Mesendoderm (in vitro differentiated cells): ENCODE results near the gene OR1G1. TPM values are rescaled to one million over a fixed set of nuclear protein-coding genes. Genes with fewer than 3 reads are reported as not detected.
"Not testable (repeated sequence)": the region's sequence is repeated elsewhere in the genome, so short reads cannot be mapped to it uniquely, and the experiment has no call there.

Source experiments
- DNase-seq: peaks from one replicate; pipeline ENCODE4 v3.0.0; 2013
- H2AK5ac ChIP-seq: 2 replicates; pipeline ENCODE4 v1.6.1; 2013; ENCODE audit warnings: low read length, inconsistent platforms
- H2BK120ac ChIP-seq: 2 replicates; pipeline ENCODE4 v1.6.1; 2013; ENCODE audit warnings: low read depth, mild to moderate bottlenecking, low read length, moderate library complexity, mixed read lengths
- H2BK15ac ChIP-seq: replicated peaks from 2 replicates; pipeline ENCODE4 v1.6.1; 2013; ENCODE audit warnings: low read depth, mild to moderate bottlenecking, moderate library complexity
- H2BK5ac ChIP-seq: 2 replicates; pipeline ENCODE4 v1.6.1; 2013; ENCODE audit warnings: low read length, inconsistent platforms
- H3K18ac ChIP-seq: 2 replicates; pipeline ENCODE4 v1.6.1; 2013; ENCODE audit warnings: mild to moderate bottlenecking, low read length, mixed read lengths
- H3K23ac ChIP-seq: one replicate; pipeline ENCODE4 v1.6.1; 2013; ENCODE audit warnings: low read length
- H3K27ac ChIP-seq: 2 replicates; pipeline ENCODE4 v1.5.1; 2013; ENCODE audit warnings: low read depth, mild to moderate bottlenecking, inconsistent platforms, low read length, moderate library complexity
- H3K27me3 ChIP-seq: 2 replicates; pipeline ENCODE4 v1.6.1; 2013; ENCODE audit warnings: low read length, control low read depth, mild to moderate bottlenecking, inconsistent platforms; ENCODE audit not compliant: insufficient read depth, poor library complexity
- H3K36me3 ChIP-seq: 2 replicates; pipeline ENCODE4 v1.6.1; 2013; ENCODE audit warnings: low read length, inconsistent platforms; ENCODE audit not compliant: control insufficient read depth, insufficient read depth
- H3K4ac ChIP-seq: one replicate; pipeline ENCODE4 v1.6.1; 2013; ENCODE audit warnings: low read depth, mild to moderate bottlenecking, low read length, moderate library complexity
- H3K4me1 ChIP-seq: 2 replicates; pipeline ENCODE4 v1.6.1; 2013; ENCODE audit warnings: low read depth, low read length, inconsistent platforms; ENCODE audit not compliant: control insufficient read depth
- H3K4me2 ChIP-seq: 2 replicates; pipeline ENCODE4 v1.6.1; 2013; ENCODE audit warnings: low read length
- H3K4me3 ChIP-seq: 2 replicates; pipeline ENCODE4 v1.5.1; 2013; ENCODE audit warnings: mild to moderate bottlenecking, low read length
- H3K56ac ChIP-seq: one replicate; pipeline ENCODE4 v1.6.1; 2013; ENCODE audit warnings: low read length
- H3K79me1 ChIP-seq: 2 replicates; pipeline ENCODE4 v1.6.1; 2013; ENCODE audit warnings: low read length, inconsistent platforms
- H3K79me2 ChIP-seq: 2 replicates; pipeline ENCODE4 v1.6.1; 2013; ENCODE audit warnings: mild to moderate bottlenecking, low read length; ENCODE audit not compliant: control insufficient read depth, insufficient read depth
- H3K9ac ChIP-seq: 2 replicates; pipeline ENCODE4 v1.6.1; 2013; ENCODE audit warnings: low read length, inconsistent platforms
- H4K5ac ChIP-seq: one replicate; pipeline ENCODE4 v1.6.1; 2013; ENCODE audit warnings: low read length
- H4K8ac ChIP-seq: one replicate; pipeline ENCODE4 v1.6.1; 2013; ENCODE audit warnings: low read depth, mild to moderate bottlenecking, control low read depth, low read length, moderate library complexity
- WGBS: extraction: QIAGEN DNeasy Blood & Tissue Kit; methylation state at CpG from one replicate; pipeline ENCODE4 v1.1.7; 2013; ENCODE audit warnings: low lambda C conversion rate, missing lambda C conversion rate; ENCODE audit not compliant: insufficient coverage; ENCODE audit errors: extremely low coverage; 5-methylcytosine and 5-hydroxymethylcytosine counted together
- polyA plus RNA-seq, 2 experiments: library from polyadenylated mRNA; stranded (reverse); fragments of 200-250 nt; gene quantifications; one replicate each; pipeline ENCODE4 v1.2.3, GENCODE V29; 2013

Gene OR1G1
- not detected for polyA plus RNA-seq (2013, experiment 1 of 2)
- 0.04 TPM for polyA plus RNA-seq (2013, experiment 2 of 2)

GRCh38 chr17:3127451-3127850 is at the start of gene OR1G1:
TSS of gene OR1G1 (minus strand) at chr17:3127551. CDS start at chr17:3127551, 0 bp downstream.
- WGBS = no CpG with 5 or more reads among the region's 2 CpGs
- no peak within 1 kb of the TSS for H3K9ac ChIP-seq
- no peak for DNase-seq
- no peak within 1 kb of the TSS for H2BK5ac ChIP-seq
- no peak within 1 kb of the TSS for H3K27ac ChIP-seq
- H3K4me3 ChIP-seq = no peak within 1 kb of the TSS
- H3K56ac ChIP-seq = no peak within 1 kb of the TSS
- H4K8ac ChIP-seq = no peak within 1 kb of the TSS
- no peak within 1 kb of the TSS for H3K23ac ChIP-seq
- H2BK15ac ChIP-seq = no peak within 1 kb of the TSS
- H3K4ac ChIP-seq = no peak within 1 kb of the TSS
- no peak within 1 kb of the TSS for H2AK5ac ChIP-seq
- no peaks in the 10 kb centered on the region for H3K79me2 ChIP-seq
- no peak within 1 kb of the TSS for H3K18ac ChIP-seq
- no peak within 1 kb of the TSS for H3K4me2 ChIP-seq
- H3K36me3 ChIP-seq = no peaks in the 10 kb centered on the region
- no peak within 1 kb of the TSS for H2BK120ac ChIP-seq
- H3K4me1 ChIP-seq = no peaks in the 10 kb centered on the region
- no peak within 1 kb of the TSS for H4K5ac ChIP-seq
- no peaks in the 10 kb centered on the region for H3K79me1 ChIP-seq
- no peaks in the 10 kb centered on the region for H3K27me3 ChIP-seq

- Histone ChIP-seq H3K4ac (no peak overlapping the region), H2BK5ac (no peak overlapping the region), H3K4me2 (no peak overlapping the region), H3K9ac (no peak overlapping the region), H4K5ac (no peak overlapping the region), H2BK15ac (no peak overlapping the region), H3K4me3 (no peak overlapping the region), H2AK5ac (no peak overlapping the region), H3K36me3 (no peaks in the 10 kb centered on the region), H4K8ac (no peak overlapping the region), H3K23ac (no peak overlapping the region), H2BK120ac (no peak overlapping the region), H3K79me1 (no peaks in the 10 kb centered on the region), H3K56ac (no peak overlapping the region), H3K4me1 (no peaks in the 10 kb centered on the region), H3K27ac (no peak overlapping the region), H3K79me2 (no peaks in the 10 kb centered on the region), H3K18ac (no peak overlapping the region), H3K27me3 (no peaks in the 10 kb centered on the region)
- DNase-seq = no peak
- no CpG with 5 or more reads among the region's 5 CpGs for WGBS
Observed at GRCh38 chr17:3167574-3167973, 40.2 kb upstream of the OR1G1 start.

GRCh38 chr17:3157218-3157617 is 29.9 kb upstream of the OR1G1 start:
- no peak overlapping the region for H3K18ac ChIP-seq
- no CpG with 5 or more reads among the region's 1 CpG for WGBS
- no peak overlapping the region for H3K23ac ChIP-seq
- no peak for DNase-seq
- H3K9ac ChIP-seq = no peak overlapping the region
- H3K27me3 ChIP-seq = no peaks in the 10 kb centered on the region
- no peak overlapping the region for H2BK15ac ChIP-seq
- no peak overlapping the region for H4K5ac ChIP-seq
- no peak overlapping the region for H4K8ac ChIP-seq
- H3K27ac ChIP-seq = no peak overlapping the region
- no peak overlapping the region for H2BK5ac ChIP-seq
- H2AK5ac ChIP-seq = no peak overlapping the region
- no peak overlapping the region for H3K56ac ChIP-seq
- H2BK120ac ChIP-seq = no peak overlapping the region
- no peak overlapping the region for H3K4me2 ChIP-seq
- no peaks in the 10 kb centered on the region for H3K36me3 ChIP-seq
- no peaks in the 10 kb centered on the region for H3K79me1 ChIP-seq
- H3K4me3 ChIP-seq = no peak overlapping the region
- H3K4me1 ChIP-seq = no peaks in the 10 kb centered on the region
- no peak overlapping the region for H3K4ac ChIP-seq
- H3K79me2 ChIP-seq = no peaks in the 10 kb centered on the region

GRCh38 chr17:3137494-3137893 is 10.1 kb upstream of the OR1G1 start:
- not testable (repeated sequence) for H3K4me2 ChIP-seq, H3K4me3 ChIP-seq, H3K9ac ChIP-seq, H3K4ac ChIP-seq, H3K56ac ChIP-seq, H4K5ac ChIP-seq, H3K23ac ChIP-seq, H4K8ac ChIP-seq, H3K4me1 ChIP-seq, DNase-seq, H3K18ac ChIP-seq, H3K36me3 ChIP-seq, H2BK120ac ChIP-seq, H3K79me2 ChIP-seq, H3K27ac ChIP-seq, H3K27me3 ChIP-seq, H3K79me1 ChIP-seq, H2BK5ac ChIP-seq, H2BK15ac ChIP-seq, H2AK5ac ChIP-seq
- no CpG with 5 or more reads among the region's 3 CpGs for WGBS

- H2BK5ac ChIP-seq = no peak within 1 kb of the TSS
- no peak within 1 kb of the TSS for H3K9ac ChIP-seq
Observed at GRCh38 chr17:3104322-3104721, 23.0 kb downstream of the OR1G1 start, which contains the start of gene OR1D2. TSS of gene OR1D2 (minus strand) at chr17:3104422. CDS start at chr17:3092996, 11,426 bp downstream.

More at GRCh38 chr17:3104322-3104721, 23.0 kb downstream of the OR1G1 start, which contains the start of gene OR1D2:
- no peak within 1 kb of the TSS for H3K18ac ChIP-seq
- no peak within 1 kb of the TSS for H3K4me3 ChIP-seq
- no peak for DNase-seq
- no peak within 1 kb of the TSS for H3K4me2 ChIP-seq
- no peak within 1 kb of the TSS for H3K27ac ChIP-seq
- no peaks in the 10 kb centered on the region for H3K79me1 ChIP-seq
- H4K8ac ChIP-seq = no peak within 1 kb of the TSS
- no peak within 1 kb of the TSS for H2BK120ac ChIP-seq
- H3K4me1 ChIP-seq = no peaks in the 10 kb centered on the region
- no peak within 1 kb of the TSS for H3K56ac ChIP-seq
- H4K5ac ChIP-seq = no peak within 1 kb of the TSS
- H3K4ac ChIP-seq = no peak within 1 kb of the TSS
- no peaks in the 10 kb centered on the region for H3K36me3 ChIP-seq
- H2AK5ac ChIP-seq = no peak within 1 kb of the TSS
- no peaks in the 10 kb centered on the region for H3K27me3 ChIP-seq
- H3K23ac ChIP-seq = no peak within 1 kb of the TSS
- no peak within 1 kb of the TSS for H2BK15ac ChIP-seq
- H3K79me2 ChIP-seq = no peaks in the 10 kb centered on the region
- no CpG with 5 or more reads among the region's 3 CpGs for WGBS
